Measurements from ENCODE around the gene STIM1. TPM values are rescaled to one million over a fixed set of nuclear protein-coding genes. Genes with fewer than 3 reads are reported as not detected.
"Not testable (repeated sequence)": the region's sequence is repeated elsewhere in the genome, so short reads cannot be mapped to it uniquely, and the experiment has no call there.

STIM1 gene
- total RNA-seq, 1 donor from 2014 or later = 12.3 TPM

- DNase-seq = no peak
These were observed 127.6 kb downstream of the STIM1 start for GRCh38 chr11:3983101-3983500.

GRCh38 chr11:3984896-3985295, 129.4 kb downstream of the STIM1 start:
- no peak for DNase-seq

- DNase-seq = no peak
These were observed 130.2 kb downstream of the STIM1 start for GRCh38 chr11:3985631-3986030.

GRCh38 chr11:3986301-3986700, 130.8 kb downstream of the STIM1 start:
- DNase-seq = no peak

GRCh38 chr11:3989276-3989920, 133.9 kb downstream of the STIM1 start:
- no peak for DNase-seq

- DNase-seq = no peak
These were observed 134.4 kb downstream of the STIM1 start for GRCh38 chr11:3989921-3990290.

- no peak for DNase-seq
These were observed 134.9 kb downstream of the STIM1 start for GRCh38 chr11:3990406-3990805.

GRCh38 chr11:3992964-3993363, 137.5 kb downstream of the STIM1 start:
- no peak for DNase-seq

GRCh38 chr11:3994030-3994640, 138.7 kb downstream of the STIM1 start:
- no peak for DNase-seq

GRCh38 chr11:3995307-3995706, 139.8 kb downstream of the STIM1 start:
- DNase-seq = no peak

GRCh38 chr11:3995949-3996554, 140.6 kb downstream of the STIM1 start:
- no peak for DNase-seq

- no peak for DNase-seq
These were observed 141.2 kb downstream of the STIM1 start for GRCh38 chr11:3996651-3997050.

GRCh38 chr11:4004753-4005152, 149.3 kb downstream of the STIM1 start:
- not testable (repeated sequence) for DNase-seq

GRCh38 chr11:4006946-4007680, 151.6 kb downstream of the STIM1 start:
- DNase-seq = no peak

GRCh38 chr11:4008116-4008515, 152.7 kb downstream of the STIM1 start:
- DNase-seq = no peak

- DNase-seq = not testable (repeated sequence)
These were observed 161.1 kb downstream of the STIM1 start for GRCh38 chr11:4016602-4017001.

- DNase-seq = no peak
These were observed 161.7 kb downstream of the STIM1 start for GRCh38 chr11:4017129-4017528.

GRCh38 chr11:4018641-4019040, 163.2 kb downstream of the STIM1 start:
- no peak for DNase-seq

- no peak for DNase-seq
These were observed 164.4 kb downstream of the STIM1 start for GRCh38 chr11:4019891-4020290.

- DNase-seq = no peak
These were observed 167.2 kb downstream of the STIM1 start for GRCh38 chr11:4022669-4023068.

GRCh38 chr11:4025248-4025966, 169.9 kb downstream of the STIM1 start:
- no peak for DNase-seq

GRCh38 chr11:4025967-4026324, 170.5 kb downstream of the STIM1 start:
- DNase-seq = no peak

- DNase-seq = no peak
These were observed 170.9 kb downstream of the STIM1 start for GRCh38 chr11:4026389-4026788.

Data from occipital lobe (tissue), 2 donors.